Smooth muscle cell of the coronary artery (primary cell): Measurements from ENCODE around the gene RNASE12. TPM values are rescaled to one million over a fixed set of nuclear protein-coding genes. Genes with fewer than 3 reads are reported as not detected.

ENCODE experiments used
- total RNA-seq: library from RNA; depleted of rRNA; stranded (reverse); fragments of >200 nt; gene quantifications from 2 replicates; pipeline ENCODE4 v1.2.3, GENCODE V29; 2014; ENCODE audit warnings: low replicate concordance

RNASE12 gene
- total RNA-seq, result not detected in 2 replicates

DNA sequence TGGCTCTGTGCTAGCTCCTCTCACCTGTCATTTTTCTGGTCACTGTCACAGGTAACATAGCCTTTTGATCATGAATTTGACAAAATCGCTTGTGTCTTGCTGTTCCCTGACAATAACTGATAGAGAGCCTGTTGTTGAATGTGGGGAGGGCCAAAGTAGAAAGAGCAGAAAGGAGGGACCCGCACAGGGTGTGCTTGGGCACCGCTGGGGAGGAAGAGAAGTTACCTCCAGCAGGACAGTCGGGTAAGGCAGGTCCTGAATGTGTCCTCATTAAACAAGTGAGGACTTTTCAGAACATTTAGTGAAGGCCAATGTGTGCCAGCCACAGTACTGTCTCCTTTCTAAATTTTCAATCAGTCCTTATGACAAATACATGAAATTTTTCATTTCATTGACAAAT is at the start of gene RNASE12:
TSS of gene RNASE12 (minus strand) at position 142 of the 400 bp plus-strand sequence. CDS start 653 bp downstream, outside the sequence.

GRCh38 chr14:20587489-20588154 is 3.6 kb downstream of the RNASE12 start, which contains the start of gene RNASE11:
TSS of gene RNASE11 (minus strand) at chr14:20588001.

GRCh38 chr14:20560961-20561360 is 30.2 kb downstream of the RNASE12 start, which contains the start of gene RNASE9:
TSS of gene RNASE9 (minus strand) at chr14:20561047.

Other genes with a start within 250 kb of the RNASE12 start
- 5.5 and 6.7 TPM in 2 replicates for gene PARP2, start 247.7 kb downstream of the RNASE12 start, total RNA-seq
- gene TEP1, start 177.9 kb downstream of the RNASE12 start, total RNA-seq, result 13.6 and 13.8 TPM in 2 replicates
- 0.23 TPM in 1 of 2 replicates, not detected in the other for gene KLHL33, start 155.2 kb downstream of the RNASE12 start, total RNA-seq
- gene OSGEP, start 136.6 kb downstream of the RNASE12 start, total RNA-seq, result 23.1 and 32.9 TPM in 2 replicates
- 74.9 and 95.9 TPM in 2 replicates for gene APEX1, start 136.2 kb downstream of the RNASE12 start, total RNA-seq
- gene PIP4P1, start 129.9 kb downstream of the RNASE12 start, total RNA-seq, result 17.0 and 19.8 TPM in 2 replicates
- 26.4 and 48.6 TPM in 2 replicates for gene PNP, start 122.0 kb downstream of the RNASE12 start, total RNA-seq
- not detected in 2 replicates for gene RNASE10, start 85.8 kb downstream of the RNASE12 start, total RNA-seq
- gene RNASE9, start 30.3 kb downstream of the RNASE12 start, total RNA-seq, result not detected in 2 replicates
- gene RNASE11, start 3.4 kb downstream of the RNASE12 start, total RNA-seq, result not detected in 2 replicates
- gene OR6S1, start 50.3 kb upstream of the RNASE12 start, total RNA-seq, result not detected in 2 replicates
- 20.3 and 46.0 TPM in 2 replicates for gene RNASE4, start 93.2 kb upstream of the RNASE12 start, total RNA-seq
- gene ANG, start 97.4 kb upstream of the RNASE12 start, total RNA-seq, result 8.0 and 8.1 TPM in 2 replicates
- not detected in 2 replicates for gene EDDM3A, start 154.5 kb upstream of the RNASE12 start, total RNA-seq
- not detected in 2 replicates for gene EDDM3B, start 177.0 kb upstream of the RNASE12 start, total RNA-seq
- not detected in 2 replicates for gene RNASE6, start 189.9 kb upstream of the RNASE12 start, total RNA-seq
- gene RNASE1, start 211.5 kb upstream of the RNASE12 start, total RNA-seq, result 0.75 and 0.82 TPM in 2 replicates